OCI-LY1 (cell line): ENCODE data around the gene MUCL1.

ENCODE experiments used
- H2AFZ ChIP-seq: fragments of 200-600 bp; sonication (generic), shearing (Covaris generic); 2 replicates; pipeline ENCODE4 v1.6.0; 2014; ENCODE audit warnings: antibody characterized with exemption, mild to moderate bottlenecking, low read length
- H3F3A ChIP-seq: fragments of 200-600 bp; sonication (generic), shearing (Covaris generic); 2 replicates; pipeline ENCODE4 v1.6.0; 2014; ENCODE audit warnings: mild to moderate bottlenecking, antibody characterized with exemption, low read length, moderate library complexity; ENCODE audit not compliant: insufficient read depth
- H3K27ac ChIP-seq: fragments of 200-600 bp; sonication (generic); 2 replicates; pipeline ENCODE4 v1.5.1; 2014; ENCODE audit warnings: low read length, mixed run types, mild to moderate bottlenecking, low read depth; ENCODE audit not compliant: poor library complexity, severe bottlenecking
- H3K27me3 ChIP-seq: fragments of 200-600 bp; sonication (generic); 2 replicates; pipeline ENCODE4 v1.6.0; 2014; ENCODE audit warnings: antibody characterized with exemption, mild to moderate bottlenecking, low read length, moderate library complexity; ENCODE audit not compliant: insufficient read depth
- H3K36me3 ChIP-seq: fragments of 200-600 bp; sonication (generic); 2 replicates; pipeline ENCODE4 v1.6.1; 2014; ENCODE audit warnings: mild to moderate bottlenecking, antibody characterized with exemption, low read length, moderate library complexity, mixed read lengths; ENCODE audit not compliant: insufficient read depth
- H3K4me1 ChIP-seq: fragments of 200-600 bp; sonication (generic); 2 replicates; pipeline ENCODE4 v1.5.1; 2014; ENCODE audit warnings: mild to moderate bottlenecking, low read length, moderate library complexity; ENCODE audit not compliant: insufficient read depth, severe bottlenecking
- H3K4me2 ChIP-seq: fragments of 200-600 bp; sonication (generic), shearing (Covaris generic); 2 replicates; pipeline ENCODE4 v1.6.1; 2014; ENCODE audit warnings: low read length
- H3K4me3 ChIP-seq: fragments of 200-600 bp; sonication (generic); 2 replicates; pipeline ENCODE4 v1.5.1; 2014; ENCODE audit warnings: low read length, low read depth, mild to moderate bottlenecking, mixed read lengths; ENCODE audit not compliant: poor library complexity, severe bottlenecking
- H3K79me2 ChIP-seq: fragments of 200-600 bp; shearing (Covaris generic); 2 replicates; pipeline ENCODE4 v1.6.1; 2016; ENCODE audit warnings: mixed run types, low read length, mixed read lengths; ENCODE audit not compliant: insufficient read depth
- H3K9ac ChIP-seq: fragments of 200-600 bp; sonication (generic), shearing (Covaris generic); 2 replicates; pipeline ENCODE4 v1.6.1; 2014; ENCODE audit warnings: mild to moderate bottlenecking, low read length, mixed read lengths
- H3K9me2 ChIP-seq: fragments of 200-600 bp; sonication (generic), shearing (Covaris generic); 2 replicates; pipeline ENCODE4 v1.6.1; 2014; ENCODE audit warnings: low read depth, mild to moderate bottlenecking, low read length, mixed read lengths
- H3K9me3 ChIP-seq: fragments of 200-600 bp; shearing (Covaris generic); 2 replicates; pipeline ENCODE4 v1.6.1; 2014; ENCODE audit warnings: low read length, mixed read lengths
- H4K20me1 ChIP-seq: fragments of 200-600 bp; sonication (generic), shearing (Covaris generic); 2 replicates; pipeline ENCODE4 v1.6.0; 2016; ENCODE audit warnings: mild to moderate bottlenecking, low read length; ENCODE audit not compliant: insufficient read depth
- CTCF ChIP-seq: fragments of 200-600 bp; sonication (generic), shearing (Covaris generic); IDR thresholded peaks from 2 replicates; pipeline ENCODE4 v1.5.1; 2017; ENCODE audit warnings: mild to moderate bottlenecking, antibody characterized with exemption, low read length, moderate library complexity, mixed read lengths
- EZH2 ChIP-seq: fragments of 200-600 bp; sonication (generic), shearing (Covaris generic); IDR thresholded peaks from 2 replicates; pipeline ENCODE4 v1.8.0; 2017; ENCODE audit warnings: borderline replicate concordance, mixed run types, mild to moderate bottlenecking, antibody characterized with exemption, low read length, moderate library complexity, mixed read lengths

MUCL1 gene

DNA sequence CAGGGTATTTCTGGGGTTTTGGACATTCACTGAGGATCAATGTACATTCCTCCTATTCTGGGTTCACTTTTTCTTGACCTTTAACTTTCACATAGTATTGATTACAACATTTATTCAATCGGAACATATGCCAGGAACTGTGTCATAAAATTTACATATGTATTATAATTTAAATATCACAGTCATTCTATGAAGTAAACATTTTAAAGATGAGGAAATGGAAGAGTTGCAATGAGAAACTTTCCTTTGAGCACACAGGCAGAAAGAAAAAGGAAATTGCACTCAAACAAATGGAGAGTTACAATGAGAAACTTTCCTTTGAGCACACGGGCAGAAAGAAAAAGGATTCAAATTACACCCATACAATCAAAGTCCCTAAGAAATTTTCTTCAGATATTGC, 3.1 kb downstream of the MUCL1 start:
- Histone ChIP-seq H3K27me3 (no peaks in the 10 kb centered on the region), H3K9ac (no peak overlapping the region), H3K4me3 (no peak overlapping the region), H3K4me2 (no peak overlapping the region), H3F3A (no peaks in the 10 kb centered on the region), H3K79me2 (no peaks in the 10 kb centered on the region), H2AFZ (no peak overlapping the region), H3K9me2 (no peaks in the 10 kb centered on the region), H3K36me3 (no peaks in the 10 kb centered on the region), H4K20me1 (no peaks in the 10 kb centered on the region), H3K4me1 (no peaks in the 10 kb centered on the region), H3K27ac (no peak overlapping the region), H3K9me3 (no peaks in the 10 kb centered on the region)
- TF ChIP-seq CTCF (no peak), EZH2 (no peak)

GRCh38 chr12:54858562-54858961, 4.2 kb downstream of the MUCL1 start:
- Histone ChIP-seq H3K4me3 (no peak overlapping the region), H3K9me2 (no peaks in the 10 kb centered on the region), H3K4me1 (no peaks in the 10 kb centered on the region), H3K27ac (no peak overlapping the region), H3K9me3 (no peaks in the 10 kb centered on the region), H2AFZ (no peak overlapping the region), H3K4me2 (no peak overlapping the region), H4K20me1 (no peaks in the 10 kb centered on the region), H3F3A (no peaks in the 10 kb centered on the region), H3K36me3 (no peaks in the 10 kb centered on the region), H3K9ac (no peak overlapping the region), H3K79me2 (no peaks in the 10 kb centered on the region), H3K27me3 (no peaks in the 10 kb centered on the region)
- TF ChIP-seq CTCF (no peak), EZH2 (no peak)

DNA sequence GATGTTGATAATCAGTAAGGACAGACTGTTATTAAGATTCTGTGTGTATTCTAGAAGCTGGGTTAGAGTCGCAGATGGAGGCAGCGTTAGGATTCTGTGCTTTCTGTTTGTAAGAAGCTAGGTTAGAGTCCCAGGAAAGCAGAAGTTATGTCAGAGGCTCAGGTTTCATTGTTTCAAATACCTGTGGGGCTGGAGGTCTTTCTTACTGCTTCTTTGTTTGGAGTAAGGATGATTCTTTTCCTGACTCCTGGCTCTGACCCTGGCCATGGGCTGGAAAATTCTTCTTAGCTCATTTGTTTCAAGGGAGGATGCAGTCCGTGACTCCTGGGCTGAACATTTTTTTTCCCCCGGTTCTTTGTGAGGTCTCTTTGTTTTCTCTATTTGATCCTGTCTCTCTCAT, 5.2 kb downstream of the MUCL1 start:
- TF ChIP-seq EZH2 (no peak), CTCF (no peak)
- Histone ChIP-seq H4K20me1 (no peaks in the 10 kb centered on the region), H3K4me2 (no peak overlapping the region)

More for the DNA sequence above, 5.2 kb downstream of the MUCL1 start:
- H3K9ac ChIP-seq, result no peak overlapping the region
- no peak overlapping the region for H2AFZ ChIP-seq
- no peaks in the 10 kb centered on the region for H3K9me2 ChIP-seq
- no peak overlapping the region for H3K4me3 ChIP-seq
- no peaks in the 10 kb centered on the region for H3K79me2 ChIP-seq
- H3K4me1 ChIP-seq, result no peaks in the 10 kb centered on the region
- H3K27me3 ChIP-seq, result no peaks in the 10 kb centered on the region
- H3K27ac ChIP-seq, result no peak overlapping the region
- no peaks in the 10 kb centered on the region for H3F3A ChIP-seq
- H3K36me3 ChIP-seq, result no peaks in the 10 kb centered on the region
- no peaks in the 10 kb centered on the region for H3K9me3 ChIP-seq
